GM12878 (cell line): ENCODE results near the gene AMBP. TPM values are rescaled to one million over a fixed set of nuclear protein-coding genes. Genes with fewer than 3 reads are reported as not detected.

Experiments
- ATAC-seq: fragments of 200-7000 bp; cut with Tn5 transposase; 3 replicates; pipeline ENCODE4 v1.9.1; 2020; ENCODE audit warnings: mild to moderate bottlenecking, moderate library complexity
- BruUV-seq: library from RNA; stranded (reverse); fragments of 400-500 nt; replicated peaks from 2 replicates; lab custom pipeline; 2021; lab: Mats Ljungman, UMichigan
- CTCF ChIA-PET: fragments of 300-600 bp; sonication (Branson Sonifier 250); formaldehyde crosslinking; extraction: SDS; loops from one replicate; lab custom pipeline; 2021; ENCODE audit warnings: inconsistent platforms; lab: Yijun Ruan, JAX
- POLR2A ChIA-PET: fragments of 350-600 bp; formaldehyde crosslinking; extraction: SDS; loops from one replicate; lab custom pipeline; 2021; ENCODE audit warnings: inconsistent platforms; lab: Charles Lee
- RAD21 ChIA-PET: fragments of 300-600 bp; sonication (Branson Sonifier 250); formaldehyde crosslinking; loops from one replicate; lab custom pipeline; 2023; ENCODE audit warnings: antibody characterized with exemption; ENCODE audit not compliant: unreplicated experiment; lab: Charles Lee
- SMC1A ChIA-PET: fragments of 300-600 bp; sonication (Branson Sonifier 250); formaldehyde crosslinking; loops from one replicate; lab custom pipeline; 2023; ENCODE audit not compliant: unreplicated experiment, uncharacterized antibody; lab: Charles Lee
- DNase-seq: peaks from one replicate; pipeline ENCODE4 v3.0.0-alpha.2; 2011; ENCODE audit warnings: low read depth, low spot score
- FAIRE-seq: peaks from 3 replicates; lab custom pipeline; 2011; peaks lifted over from hg19 to GRCh38; lab: Jason Lieb, UNC
- H2AFZ ChIP-seq: 2 replicates; pipeline ENCODE4 v1.6.0; 2011; ENCODE audit warnings: low read depth, low read length, control low read depth; ENCODE audit not compliant: control insufficient read depth
- H3K27ac ChIP-seq: 2 replicates; pipeline ENCODE4 v1.5.1; 2011; ENCODE audit warnings: control low read depth; ENCODE audit not compliant: control insufficient read depth, insufficient read depth
- H3K27me3 ChIP-seq, 2 experiments: replicated peaks in 1 of 2; 2 replicates each; pipeline versions ENCODE4 v1.6.0 to v1.6.1; 2011; ENCODE audit warnings: low read length in 1 of 2; ENCODE audit not compliant: control insufficient read depth in 2 of 2, insufficient read depth in 2 of 2
- H3K36me3 ChIP-seq, 2 experiments: 2 replicates each; pipeline ENCODE4 v1.5.1; 2011; ENCODE audit warnings: low read length in 1 of 2; ENCODE audit not compliant: control insufficient read depth in 2 of 2, insufficient read depth in 2 of 2
- H3K4me1 ChIP-seq: 2 replicates; pipeline ENCODE4 v1.6.1; 2011; ENCODE audit warnings: mild to moderate bottlenecking, low read length, moderate library complexity, mixed read lengths; ENCODE audit not compliant: control insufficient read depth, insufficient read depth
- H3K4me2 ChIP-seq: 2 replicates; pipeline ENCODE4 v1.6.0; 2011; ENCODE audit warnings: control low read depth; ENCODE audit not compliant: control insufficient read depth, insufficient read depth
- H3K4me3 ChIP-seq: fragments of 200-600 bp; sonication (generic); 2 replicates; pipeline ENCODE4 v1.5.1; 2016
- H3K79me2 ChIP-seq: 2 replicates; pipeline ENCODE4 v1.6.0; 2011; ENCODE audit warnings: low read length; ENCODE audit not compliant: control insufficient read depth, insufficient read depth
- H3K9ac ChIP-seq: 2 replicates; pipeline ENCODE4 v1.8.0; 2011; ENCODE audit warnings: low read length, control low read depth, mixed read lengths; ENCODE audit not compliant: control insufficient read depth, insufficient read depth
- H3K9me3 ChIP-seq: replicated peaks from 3 replicates; pipeline ENCODE4 v1.5.1; 2011; ENCODE audit warnings: mild to moderate bottlenecking, low read length; ENCODE audit not compliant: control insufficient read depth, insufficient read depth
- H4K20me1 ChIP-seq: 2 replicates; pipeline ENCODE4 v1.6.0; 2011; ENCODE audit not compliant: control insufficient read depth, insufficient read depth
- CREB1 ChIP-seq: IDR thresholded peaks from 2 replicates; pipeline ENCODE4 v1.6.1; 2012; ENCODE audit warnings: low read depth, mild to moderate bottlenecking, inconsistent platforms
- DPF2 ChIP-seq: fragments of 450-650 bp; IDR thresholded peaks from 2 replicates; pipeline ENCODE4 v1.6.1; 2017; ENCODE audit warnings: mild to moderate bottlenecking
- EED ChIP-seq: sonication (generic); IDR thresholded peaks from 2 replicates; pipeline ENCODE4 v1.6.1; 2016; ENCODE audit warnings: antibody characterized with exemption, low read depth
- MXI1 ChIP-seq: fragments of 150-350 bp; IDR thresholded peaks from 2 replicates; pipeline ENCODE4 v1.6.1; 2011; ENCODE audit warnings: low read depth, mild to moderate bottlenecking, inconsistent platforms, low read length, improper control_type of control experiment
- MYC ChIP-seq: IDR thresholded peaks from 2 replicates; pipeline ENCODE4 v1.6.1; 2011; ENCODE audit warnings: mild to moderate bottlenecking, low read length, moderate library complexity, inconsistent platforms; ENCODE audit not compliant: insufficient read depth, insufficient replicate concordance, insufficient read length, severe bottlenecking
- NKRF ChIP-seq: fragments of 450-650 bp; conservative IDR thresholded peaks from 2 replicates; pipeline ENCODE4 v1.6.1; 2017; ENCODE audit warnings: mild to moderate bottlenecking, moderate library complexity
- PML ChIP-seq: IDR thresholded peaks from 2 replicates; pipeline ENCODE4 v1.6.1; 2012; ENCODE audit warnings: low read length, inconsistent platforms
- SIN3A ChIP-seq: IDR thresholded peaks from 2 replicates; pipeline ENCODE4 v1.6.1; 2012; ENCODE audit warnings: low read depth, low read length, improper control_type of control experiment
- SMC3 ChIP-seq: IDR thresholded peaks from 2 replicates; pipeline ENCODE4 v1.6.1; 2011; ENCODE audit warnings: low read length, improper control_type of control experiment, borderline replicate concordance
- SUPT20H ChIP-seq: IDR thresholded peaks from 2 replicates; pipeline ENCODE4 v1.6.1; 2011; ENCODE audit warnings: low read depth, mild to moderate bottlenecking, low read length, moderate library complexity, borderline replicate concordance; ENCODE audit not compliant: control insufficient read depth
- TAF1 ChIP-seq: IDR thresholded peaks from 2 replicates; pipeline ENCODE4 v1.6.1; 2011; ENCODE audit warnings: mild to moderate bottlenecking, low read depth, low read length, borderline replicate concordance
- ZNF687 ChIP-seq: fragments of 450-650 bp; IDR thresholded peaks from 2 replicates; pipeline ENCODE4 v1.6.1; 2017; ENCODE audit warnings: mild to moderate bottlenecking, moderate library complexity
- WGBS: methylation state at CpG from one replicate; pipeline ENCODE4 v1.1.6; 2016; ENCODE audit warnings: low lambda C conversion rate; ENCODE audit not compliant: insufficient replicate concordance, insufficient coverage; ENCODE audit errors: missing lambda C conversion rate; 5-methylcytosine and 5-hydroxymethylcytosine counted together
- in situ Hi-C: fragments of 300-500 bp; cut with MboI; formaldehyde crosslinking; loops from 9 replicates; pipeline ENCODE4 v1.14.3; 2018; ENCODE audit warnings: mixed read lengths
- intact Hi-C: fragments of 100-400 bp; cut with micrococcal nuclease; formaldehyde crosslinking; loops from one replicate; pipeline ENCODE4 v1.14.2; 2022; ENCODE audit not compliant: unreplicated experiment
- polyA plus RNA-seq, 11 experiments: library from polyadenylated mRNA; depleted of rRNA in 4 of 11; unstranded in 6 of 11; stranded (reverse) in 5 of 11; fragments of >200 nt; fragmentation: Nextera tagmentation in 4 of 11; fragmentation: Illumina TruSeq in 1 of 11; extraction: Ambion mirVana in 4 of 11; extraction: Trizol in 1 of 11; gene quantifications; 1 replicate in 1 of 11; 2 replicates in 10 of 11; pipeline versions ENCODE4 v1.2.1 to v1.2.3, GENCODE V29; 2011 to 2016; ENCODE audit warnings: inconsistent platforms in 2 of 11, missing spikeins in 2 of 11, low read depth in 1 of 11
- total RNA-seq, 4 experiments: library from RNA; depleted of rRNA in 3 of 4; stranded (reverse); fragments of >200 nt in 3 of 4; fragmentation: Illumina TruSeq in 1 of 4; extraction: Trizol in 1 of 4; gene quantifications; 2 replicates each; pipeline versions ENCODE4 v1.2.1 to v1.2.3, GENCODE V29; 2013 to 2021
- TF ChIP-seq, protein P1 (sequence below): fragments of 450-650 bp; IDR thresholded peaks from 2 replicates; pipeline ENCODE4 v1.6.1; 2014; ENCODE audit warnings: mild to moderate bottlenecking

Gene AMBP
- total and polyA plus RNA-seq, 10 of the 15 experiments (the other 5 are each of a cell fraction or from before 2014, with no cell fraction given), result 0.11 to 2.3 (median 0.18) TPM; not detected in 7

- peak; percentile 57 for TF ChIP-seq SMC3
Measured at GRCh38 chr9:114108016-114108833, 30.1 kb upstream of the AMBP start (continued).

DNA sequence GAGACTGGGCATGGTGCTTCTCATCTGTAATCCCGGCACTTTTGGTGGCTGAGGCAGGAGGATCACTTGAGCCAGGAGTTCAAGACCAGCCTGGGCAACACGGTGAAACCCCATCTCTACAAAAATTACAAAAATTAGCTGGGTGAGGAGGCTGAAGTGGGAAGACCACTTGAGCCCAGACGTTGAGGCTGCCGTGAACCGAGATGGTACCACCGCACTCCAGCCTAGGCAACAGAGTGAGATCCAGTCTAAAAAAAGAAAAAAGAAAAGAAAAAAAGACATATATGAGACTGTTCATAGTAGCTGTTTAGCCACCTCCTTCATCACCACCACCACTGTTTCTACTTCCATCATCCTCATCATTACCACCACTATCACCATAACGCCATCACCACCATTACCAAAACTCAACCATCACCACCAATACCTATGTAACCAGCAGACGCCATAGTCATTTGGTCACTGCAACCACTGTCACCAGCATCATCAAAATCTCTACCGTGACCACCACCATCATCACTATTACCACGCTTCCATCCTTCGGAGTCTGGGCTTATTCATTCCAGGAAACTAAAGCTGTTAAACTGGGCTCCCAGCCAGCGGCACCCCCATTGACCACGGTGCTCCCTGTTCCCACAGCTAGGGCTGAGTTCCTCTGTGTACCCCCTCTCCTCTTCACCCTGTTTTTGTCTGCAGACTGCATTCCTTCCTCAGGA is 29.3 kb upstream of the AMBP start:
- FAIRE-seq (no peak), ATAC-seq (no peak; the same call in 2 of the 3 replicates), DNase-seq (no peak)
- Histone ChIP-seq H2AFZ (no peak overlapping the region), H3K27me3 (no peaks in the 10 kb centered on the region; a peak in 1 of 4 replicates), H3K79me2 (no peaks in the 10 kb centered on the region), H3K4me1 (no peaks in the 10 kb centered on the region; the same call in 1 of the 2 replicates), H3K4me3 (no peak overlapping the region), H3K9ac (no peak overlapping the region), H3K4me2 (no peak overlapping the region), H3K36me3 (no peaks in the 10 kb centered on the region), H4K20me1 (no peaks in the 10 kb centered on the region), H3K27ac (no peak overlapping the region), H3K9me3 (no peaks in the 10 kb centered on the region)
- in situ Hi-C loops, result no loop called here
- ChIA-PET SMC1A (interaction anchor here (1.5 to 2.1 kb wide), 2 partner anchors 25 to 298 kb away, joined by 5 to 8 read pairs; no protein-coding TSS in a partner anchor), POLR2A (no interaction called here), CTCF (interaction anchor here (0.6 to 4.9 kb wide), 8 partner anchors 13 to 1466 kb away, joined by 3 to 33 read pairs (median 8); no protein-coding TSS in a partner anchor), RAD21 (interaction anchor here (0.7 to 1.9 kb wide), 2 partner anchors 25 to 184 kb away, joined by 3 to 7 read pairs; no protein-coding TSS in a partner anchor)
- 26% methylated on average over 13 of the region's 13 CpGs for WGBS
- intact Hi-C loops, result loop anchor here (1.0 kb wide), 1 partner anchor 184 kb away; no protein-coding TSS in a partner anchor
- no TSS peak for BruUV-seq
- TF ChIP-seq SUPT20H, result no peak
- TF ChIP-seq ZNF687, result no peak
- TF ChIP-seq NKRF, result no peak
- TF ChIP-seq SIN3A, result no peak
- TF ChIP-seq CREB1, result no peak
- no peak for TF ChIP-seq EED
- TF ChIP-seq MXI1, result no peak
- no peak for TF ChIP-seq TAF1
- TF ChIP-seq, protein P1, sequence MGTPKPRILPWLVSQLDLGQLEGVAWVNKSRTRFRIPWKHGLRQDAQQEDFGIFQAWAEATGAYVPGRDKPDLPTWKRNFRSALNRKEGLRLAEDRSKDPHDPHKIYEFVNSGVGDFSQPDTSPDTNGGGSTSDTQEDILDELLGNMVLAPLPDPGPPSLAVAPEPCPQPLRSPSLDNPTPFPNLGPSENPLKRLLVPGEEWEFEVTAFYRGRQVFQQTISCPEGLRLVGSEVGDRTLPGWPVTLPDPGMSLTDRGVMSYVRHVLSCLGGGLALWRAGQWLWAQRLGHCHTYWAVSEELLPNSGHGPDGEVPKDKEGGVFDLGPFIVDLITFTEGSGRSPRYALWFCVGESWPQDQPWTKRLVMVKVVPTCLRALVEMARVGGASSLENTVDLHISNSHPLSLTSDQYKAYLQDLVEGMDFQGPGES, result no peak
- TF ChIP-seq MYC, result no peak
- no peak for TF ChIP-seq PML
- no peak for TF ChIP-seq DPF2
